Measurements from ENCODE around the gene NOS1AP. TPM values are rescaled to one million over a fixed set of nuclear protein-coding genes. Genes with fewer than 3 reads are reported as not detected.

The NOS1AP gene
- polyA plus RNA-seq, 3 donors: 0.12 TPM; not detected in 2

DNA sequence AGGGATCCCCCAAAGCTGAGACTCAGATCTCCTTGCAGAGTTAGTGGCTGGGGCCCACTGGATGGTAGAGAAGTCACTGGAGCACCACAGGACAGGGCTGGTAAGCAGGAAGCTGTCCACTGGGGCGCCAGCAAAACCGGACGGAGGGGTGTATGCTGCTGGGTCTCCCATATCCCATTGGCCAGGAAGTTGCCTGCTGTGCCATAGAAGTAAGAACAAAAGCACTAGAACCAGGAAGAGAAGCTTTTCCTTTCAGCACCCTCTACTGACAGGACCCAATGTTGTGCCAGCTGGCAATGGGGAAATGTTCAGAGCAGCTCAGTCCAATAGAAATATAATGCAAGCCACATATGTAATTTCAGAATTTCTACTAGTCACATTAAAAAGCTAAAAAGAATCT is 160.6 kb downstream of the NOS1AP start:
- Histone ChIP-seq H3K9ac (ENCODE audit: insufficient read depth, low read length, poor library complexity, severe bottlenecking) (no peak overlapping the region), H3K27ac (ENCODE audit: low read depth in 1 of 2, low read length in 2 of 2) (peak overlapping the region; percentile 73), H3K27me3 (ENCODE audit: control insufficient read depth in 2 of 2, insufficient read depth in 2 of 2, low read length in 2 of 2) (no peaks in the 10 kb centered on the region), H3K79me2 (ENCODE audit: insufficient read depth, low read length) (no peaks in the 10 kb centered on the region), H3K36me3 (replicated peaks in 1 of 2; ENCODE audit: control insufficient read depth in 1 of 2, insufficient read depth in 2 of 2, low read length in 2 of 2) (no peaks in the 10 kb centered on the region), H3K9me3 (replicated peaks in 1 of 2; ENCODE audit: control insufficient read depth in 1 of 2, insufficient read depth in 1 of 2, low read length in 2 of 2) (no peaks in the 10 kb centered on the region), H2AFZ (ENCODE audit: insufficient read depth, low read depth, low read length, poor library complexity, severe bottlenecking) (no peak overlapping the region), H3K4me2 (replicated peaks; ENCODE audit: extremely low read depth, low read length, poor library complexity, severe bottlenecking) (peak overlapping the region; percentile 45), H4K20me1 (ENCODE audit: insufficient read depth, low read length) (no peaks in the 10 kb centered on the region), H3K4me1 (ENCODE audit: control insufficient read depth in 1 of 2, insufficient read depth in 2 of 2, low read length in 2 of 2) (peaks cover 41 to 46% of the 10 kb centered on the region in 2 donors), H3K4me3 (replicated peaks in 1 of 3; ENCODE audit: low read depth in 2 of 3, low read length in 3 of 3) (peak overlapping the region in 1 of 3 experiments; percentile 52)
- Mint-ChIP-seq H3K36me3 (no peaks in the 10 kb centered on the region), H3K27me3 (ENCODE audit: low read depth in 3 of 3) (peaks cover 0 to 2% (median 0%) of the 10 kb centered on the region in 3 donors), H3K9me3 (peaks cover 0 to 3% (median 0%) of the 10 kb centered on the region in 7 donors), H3K27ac (peak overlapping the region; percentile 61 to 92 (median 89)), H3K4me3 (peak overlapping the region; percentile 17 to 39), H3K4me1 (peaks cover 59% of the 10 kb centered on the region)
- intact Hi-C loops (cut with micrococcal nuclease): no loop called here
- TF ChIP-seq CTCF (IDR thresholded peaks at IDR 0.05): no peak
- WGBS (ENCODE audit: insufficient coverage): 64% methylated on average over 3 of the region's 3 CpGs
- peak in 1 of 3 donors; percentile 9 for DNase-seq

GRCh38 chr1:162230517-162230916 is 161.0 kb downstream of the NOS1AP start:
- H4K20me1 ChIP-seq (ENCODE audit: insufficient read depth, low read length): no peaks in the 10 kb centered on the region
- H3K4me3 ChIP-seq (replicated peaks in 1 of 3; ENCODE audit: low read depth in 2 of 3, low read length in 3 of 3): peak overlapping the region in 1 of 3 experiments; percentile 52
- Mint-ChIP-seq H3K9me3 (peaks cover 0 to 3% (median 0%) of the 10 kb centered on the region in 7 donors), H3K4me3 (peak overlapping the region in 1 of 2 donors; percentile 17), H3K27ac (peak overlapping the region; percentile 40 to 92 (median 86)), H3K36me3 (no peaks in the 10 kb centered on the region), H3K4me1 (peaks cover 63% of the 10 kb centered on the region), H3K27me3 (ENCODE audit: low read depth in 3 of 3) (peaks cover 0 to 2% (median 0%) of the 10 kb centered on the region in 3 donors)
- peak in 1 of 3 donors; percentile 24 for DNase-seq
- no CpG with 5 or more reads among the region's 3 CpGs for WGBS (ENCODE audit: insufficient coverage)
- H3K9me3 ChIP-seq (replicated peaks in 1 of 2; ENCODE audit: control insufficient read depth in 1 of 2, insufficient read depth in 1 of 2, low read length in 2 of 2): no peaks in the 10 kb centered on the region
- H3K27me3 ChIP-seq (ENCODE audit: control insufficient read depth in 2 of 2, insufficient read depth in 2 of 2, low read length in 2 of 2): no peaks in the 10 kb centered on the region
- peak overlapping the region; percentile 45 for H3K4me2 ChIP-seq (replicated peaks; ENCODE audit: extremely low read depth, low read length, poor library complexity, severe bottlenecking)
- no peak for TF ChIP-seq CTCF (IDR thresholded peaks at IDR 0.05)
- peak overlapping the region in 1 of 2 donors; percentile 73 for H3K27ac ChIP-seq (ENCODE audit: low read depth in 1 of 2, low read length in 2 of 2)
- H3K79me2 ChIP-seq (ENCODE audit: insufficient read depth, low read length): no peaks in the 10 kb centered on the region
- peaks cover 45 to 50% of the 10 kb centered on the region in 2 donors for H3K4me1 ChIP-seq (ENCODE audit: control insufficient read depth in 1 of 2, insufficient read depth in 2 of 2, low read length in 2 of 2)
- H3K36me3 ChIP-seq (replicated peaks in 1 of 2; ENCODE audit: control insufficient read depth in 1 of 2, insufficient read depth in 2 of 2, low read length in 2 of 2): no peaks in the 10 kb centered on the region
- no peak overlapping the region for H2AFZ ChIP-seq (ENCODE audit: insufficient read depth, low read depth, low read length, poor library complexity, severe bottlenecking)
- intact Hi-C loops (cut with micrococcal nuclease): no loop called here
- no peak overlapping the region for H3K9ac ChIP-seq (ENCODE audit: insufficient read depth, low read length, poor library complexity, severe bottlenecking)
